Measurements from ENCODE around the gene ITPR2. TPM values are rescaled to one million over a fixed set of nuclear protein-coding genes. Genes with fewer than 3 reads are reported as not detected.

Gene ITPR2
- polyA plus RNA-seq, 1 of the 3 experiments (the other 2 are of a cell fraction), result 2.3 TPM

GRCh38 chr12:26331960-26332359 lies 501.0 kb downstream of the ITPR2 start:
- 87% methylated on average over 4 of the region's 4 CpGs for WGBS (ENCODE audit: low lambda C conversion rate)
- Histone ChIP-seq H4K20me1 (ENCODE audit: insufficient read depth) (no peaks in the 10 kb centered on the region), H3K4me3 (ENCODE audit: low read depth in 2 of 2, low read length in 1 of 2) (no peak overlapping the region), H3K27me3 (ENCODE audit: insufficient read depth) (no peaks in the 10 kb centered on the region), H2AFZ (ENCODE audit: low read depth) (no peak overlapping the region), H3K9me2 (no peaks in the 10 kb centered on the region), H3K9me3 (no peaks in the 10 kb centered on the region), H3K27ac (ENCODE audit: low read depth in 2 of 2, low read length in 1 of 2) (no peak overlapping the region), H3F3A (replicated peaks; ENCODE audit: insufficient read depth) (no peaks in the 10 kb centered on the region), H3K4me1 (ENCODE audit: control insufficient read depth in 1 of 2, insufficient read depth in 2 of 2, low read depth in 1 of 2, low read length in 1 of 2) (peaks cover 0 to 6% of the 10 kb centered on the region in 2 experiments; a peak in 2 of 4 replicates), H3K36me3 (replicated peaks in 1 of 2; ENCODE audit: control insufficient read depth in 1 of 2, insufficient read depth in 2 of 2, low read length in 1 of 2) (no peaks in the 10 kb centered on the region), H3K9ac (no peak overlapping the region), H3K79me2 (ENCODE audit: insufficient read depth) (no peaks in the 10 kb centered on the region), H3K4me2 (no peak overlapping the region)
- CTCF ChIA-PET, result interaction anchor here (0.6 kb wide), 1 partner anchor 739 kb away, joined by 3 read pairs; no protein-coding TSS in a partner anchor
- TF ChIP-seq RAD21 (IDR thresholded peaks at IDR 0.05; ENCODE audit: low read length) (no peak), FOSL2 (IDR thresholded peaks at IDR 0.05; ENCODE audit: borderline replicate concordance, low read depth) (no peak), POLR2AphosphoS5 (IDR thresholded peaks at IDR 0.05; ENCODE audit: low read depth, low read length) (no peak), GABPA (IDR thresholded peaks at IDR 0.05; ENCODE audit: low read depth) (no peak), EZH2phosphoT487 (IDR thresholded peaks at IDR 0.05; ENCODE audit: borderline replicate concordance, low read depth) (no peak), EP300 (IDR thresholded peaks at IDR 0.05; ENCODE audit: borderline replicate concordance in 1 of 2, low read depth in 1 of 2, low read length in 1 of 2) (no peak), MEF2A (IDR thresholded peaks at IDR 0.05; ENCODE audit: borderline replicate concordance, low read depth) (no peak), TEAD4 (IDR thresholded peaks at IDR 0.05; ENCODE audit: borderline replicate concordance, insufficient read depth) (no peak), CHD2 (IDR thresholded peaks at IDR 0.05; ENCODE audit: low read length, partially characterized antibody) (no peak), MXI1 (IDR thresholded peaks at IDR 0.05; ENCODE audit: low read depth, low read length) (no peak), RCOR1 (IDR thresholded peaks at IDR 0.05; ENCODE audit: low read length) (no peak), NRF1 (IDR thresholded peaks at IDR 0.05; ENCODE audit: low read depth, low read length) (no peak), IRF3 (IDR thresholded peaks at IDR 0.05; ENCODE audit: low read depth, low read length) (no peak), SMC3 (IDR thresholded peaks at IDR 0.05; ENCODE audit: low read depth, low read length) (no peak)
- TF ChIP-seq, protein P1, sequence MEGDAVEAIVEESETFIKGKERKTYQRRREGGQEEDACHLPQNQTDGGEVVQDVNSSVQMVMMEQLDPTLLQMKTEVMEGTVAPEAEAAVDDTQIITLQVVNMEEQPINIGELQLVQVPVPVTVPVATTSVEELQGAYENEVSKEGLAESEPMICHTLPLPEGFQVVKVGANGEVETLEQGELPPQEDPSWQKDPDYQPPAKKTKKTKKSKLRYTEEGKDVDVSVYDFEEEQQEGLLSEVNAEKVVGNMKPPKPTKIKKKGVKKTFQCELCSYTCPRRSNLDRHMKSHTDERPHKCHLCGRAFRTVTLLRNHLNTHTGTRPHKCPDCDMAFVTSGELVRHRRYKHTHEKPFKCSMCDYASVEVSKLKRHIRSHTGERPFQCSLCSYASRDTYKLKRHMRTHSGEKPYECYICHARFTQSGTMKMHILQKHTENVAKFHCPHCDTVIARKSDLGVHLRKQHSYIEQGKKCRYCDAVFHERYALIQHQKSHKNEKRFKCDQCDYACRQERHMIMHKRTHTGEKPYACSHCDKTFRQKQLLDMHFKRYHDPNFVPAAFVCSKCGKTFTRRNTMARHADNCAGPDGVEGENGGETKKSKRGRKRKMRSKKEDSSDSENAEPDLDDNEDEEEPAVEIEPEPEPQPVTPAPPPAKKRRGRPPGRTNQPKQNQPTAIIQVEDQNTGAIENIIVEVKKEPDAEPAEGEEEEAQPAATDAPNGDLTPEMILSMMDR (IDR thresholded peaks at IDR 0.05), result no peak
- DNase-seq, result no peak
- POLR2A ChIA-PET, result no interaction called here

- Histone ChIP-seq H3K4me3 (ENCODE audit: low read depth in 2 of 2, low read length in 1 of 2) (no peak overlapping the region), H3K9me3 (no peaks in the 10 kb centered on the region), H3F3A (replicated peaks; ENCODE audit: insufficient read depth) (no peaks in the 10 kb centered on the region), H3K27me3 (ENCODE audit: insufficient read depth) (no peaks in the 10 kb centered on the region), H3K36me3 (replicated peaks in 1 of 2; ENCODE audit: control insufficient read depth in 1 of 2, insufficient read depth in 2 of 2, low read length in 1 of 2) (no peaks in the 10 kb centered on the region), H2AFZ (ENCODE audit: low read depth) (no peak overlapping the region), H4K20me1 (ENCODE audit: insufficient read depth) (no peaks in the 10 kb centered on the region), H3K9me2 (no peaks in the 10 kb centered on the region), H3K27ac (ENCODE audit: low read depth in 2 of 2, low read length in 1 of 2) (no peak overlapping the region), H3K9ac (no peak overlapping the region), H3K4me2 (no peak overlapping the region), H3K79me2 (ENCODE audit: insufficient read depth) (no peaks in the 10 kb centered on the region), H3K4me1 (ENCODE audit: control insufficient read depth in 1 of 2, insufficient read depth in 2 of 2, low read depth in 1 of 2, low read length in 1 of 2) (peaks cover 0 to 6% of the 10 kb centered on the region in 2 experiments; a peak in 2 of 4 replicates)
- ChIA-PET CTCF (no interaction called here), POLR2A (interaction anchor here (0.6 kb wide), 1 partner anchor 19 kb away, joined by 3 read pairs; no protein-coding TSS in a partner anchor)
- no peak for DNase-seq
- 92% methylated on average over 3 of the region's 3 CpGs for WGBS (ENCODE audit: low lambda C conversion rate)
- TF ChIP-seq TCF12 (IDR thresholded peaks at IDR 0.05), result no peak
- TF ChIP-seq TAF1 (IDR thresholded peaks at IDR 0.05; ENCODE audit: borderline replicate concordance, low read depth, low read length), result no peak
- TF ChIP-seq GATA2 (CRISPR knock-in tag; IDR thresholded peaks at IDR 0.05), result no peak
These were observed 501.9 kb downstream of the ITPR2 start for GRCh38 chr12:26331136-26331535.
